SK-N-SH treated with all-trans-retinoic acid at 6 μM for 48 hours (cell line): ENCODE data around the gene SLC44A2.

Experiments used
- CSDC2 ChIP-seq: fragments of 250-450 bp; sonication (Bioruptor Pico); IDR thresholded peaks from 2 replicates; pipeline ENCODE4 v1.5.0; 2020; ENCODE audit warnings: mild to moderate bottlenecking, moderate library complexity
- SNAI2 ChIP-seq: fragments of 250-450 bp; sonication (Bioruptor Pico); IDR thresholded peaks from 2 replicates; pipeline ENCODE4 v1.5.0; 2020; ENCODE audit warnings: mild to moderate bottlenecking, moderate library complexity
- TCF4 ChIP-seq: fragments of 250-450 bp; sonication (Bioruptor Pico); IDR thresholded peaks from 2 replicates; pipeline ENCODE4 v1.8.0; 2021; ENCODE audit warnings: mild to moderate bottlenecking, moderate library complexity, borderline replicate concordance

DNA sequence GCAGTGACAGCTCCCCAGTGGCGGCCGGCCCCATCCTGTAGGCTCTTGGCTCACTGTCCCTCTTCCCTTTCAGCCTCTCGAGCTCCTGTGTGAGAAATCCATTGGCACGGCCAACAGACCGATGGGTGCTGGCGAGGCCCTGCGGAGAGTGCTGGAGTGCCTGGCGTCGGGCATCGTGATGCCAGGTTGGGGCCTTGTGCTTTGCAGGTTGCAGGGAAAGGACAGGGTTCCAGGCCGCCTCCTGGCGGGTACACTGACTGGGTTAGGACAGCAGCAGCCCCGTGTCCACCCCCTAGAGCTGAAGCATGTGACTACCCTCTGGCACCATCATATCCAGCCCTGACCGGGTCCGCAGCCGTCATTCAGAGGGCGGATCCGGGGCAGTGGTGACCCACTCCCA is 54.4 kb downstream of the SLC44A2 start:
- TF ChIP-seq CSDC2 (no peak), TCF4 (CRISPR knock-in tag) (no peak), SNAI2 (CRISPR knock-in tag) (no peak)
